HG03103 (cell line): ENCODE measurements around the gene ATP4B.

Experiments used
- ATAC-seq: cut with Tn5 transposase; IDR thresholded peaks from one replicate; pipeline ENCODE4 v1.9.1; 2021; ENCODE audit warnings: low read depth; ENCODE audit not compliant: unreplicated experiment

ATP4B gene

DNA sequence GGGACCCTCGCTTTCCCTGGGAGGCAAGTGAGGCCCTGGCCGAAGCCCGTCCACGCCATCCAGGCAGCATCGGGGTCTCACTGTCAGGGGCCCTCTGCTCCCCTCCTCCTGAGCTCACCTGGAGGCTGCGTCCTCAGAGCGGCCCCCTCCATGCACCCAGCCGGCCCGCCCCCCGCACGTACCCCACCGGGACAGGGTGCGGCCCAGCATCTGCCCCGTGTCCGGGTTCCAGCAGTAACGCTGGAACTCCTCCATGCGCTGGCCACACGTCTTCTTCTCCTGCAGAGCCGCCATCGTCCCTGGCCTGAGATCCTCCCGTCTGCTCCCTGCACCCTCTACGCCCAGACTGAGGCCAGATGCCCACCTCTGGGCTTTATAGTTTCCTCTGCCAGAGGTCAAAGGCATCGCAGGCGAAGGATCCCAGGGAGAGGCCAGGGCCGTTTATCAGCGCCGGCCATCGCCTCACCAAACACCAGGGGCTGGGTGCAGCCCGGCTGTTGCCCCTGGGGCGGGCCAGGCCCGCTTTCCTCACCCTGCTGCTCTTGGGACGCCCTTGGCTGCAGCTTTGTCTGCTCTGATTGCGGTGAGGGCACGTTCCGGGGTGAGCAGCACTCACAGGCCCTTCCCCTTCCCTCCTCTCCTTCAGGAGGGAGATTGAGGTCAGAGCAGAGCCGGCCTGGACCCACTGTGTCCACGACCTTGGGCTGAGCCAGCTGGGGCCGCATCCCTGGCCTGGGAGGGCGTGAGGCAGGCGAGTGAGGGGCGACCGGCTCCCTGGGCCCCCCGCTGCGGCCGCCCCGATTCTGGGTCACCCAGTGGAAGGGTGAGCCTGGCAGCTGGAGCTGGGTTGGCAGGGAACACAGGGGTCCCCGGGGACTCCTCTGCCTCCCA is at the start of gene ATP4B:
TSS of gene ATP4B (minus strand) at position 348 of the 891 bp plus-strand sequence. CDS start at position 294, 54 bp downstream.
- no peak for ATAC-seq

DNA sequence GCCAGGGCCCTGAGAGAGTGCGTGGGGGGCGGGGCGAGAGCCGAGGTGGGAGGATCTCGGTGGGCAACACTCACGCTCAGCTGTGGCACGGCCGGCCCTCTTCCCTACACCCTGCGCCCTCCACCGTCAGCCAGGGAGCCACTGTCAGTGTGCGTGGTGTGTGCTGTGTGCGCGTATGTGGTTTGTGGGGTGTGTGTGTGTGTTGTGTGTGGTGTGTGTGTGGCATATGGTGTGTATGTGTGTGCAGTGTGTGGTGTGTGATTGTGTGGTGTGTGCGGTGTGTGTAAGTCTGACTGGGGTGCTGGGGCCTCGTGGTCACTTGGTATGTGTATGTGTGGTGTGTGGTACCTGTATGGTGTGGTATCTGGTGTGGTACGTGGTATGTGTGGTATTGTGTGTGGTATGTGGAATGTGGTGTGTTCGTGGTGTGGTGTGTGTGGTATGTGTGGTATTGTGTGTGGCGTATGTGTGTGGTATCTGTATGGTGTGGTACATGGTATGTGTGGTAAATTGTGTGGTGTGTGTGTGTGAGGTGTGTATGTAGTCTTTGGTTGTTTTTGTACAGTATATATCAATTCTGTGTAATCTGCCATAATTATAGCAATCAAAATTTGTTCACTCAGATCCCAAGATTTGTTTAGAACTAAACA is 14.1 kb upstream of the ATP4B start:
- ATAC-seq = no peak

DNA sequence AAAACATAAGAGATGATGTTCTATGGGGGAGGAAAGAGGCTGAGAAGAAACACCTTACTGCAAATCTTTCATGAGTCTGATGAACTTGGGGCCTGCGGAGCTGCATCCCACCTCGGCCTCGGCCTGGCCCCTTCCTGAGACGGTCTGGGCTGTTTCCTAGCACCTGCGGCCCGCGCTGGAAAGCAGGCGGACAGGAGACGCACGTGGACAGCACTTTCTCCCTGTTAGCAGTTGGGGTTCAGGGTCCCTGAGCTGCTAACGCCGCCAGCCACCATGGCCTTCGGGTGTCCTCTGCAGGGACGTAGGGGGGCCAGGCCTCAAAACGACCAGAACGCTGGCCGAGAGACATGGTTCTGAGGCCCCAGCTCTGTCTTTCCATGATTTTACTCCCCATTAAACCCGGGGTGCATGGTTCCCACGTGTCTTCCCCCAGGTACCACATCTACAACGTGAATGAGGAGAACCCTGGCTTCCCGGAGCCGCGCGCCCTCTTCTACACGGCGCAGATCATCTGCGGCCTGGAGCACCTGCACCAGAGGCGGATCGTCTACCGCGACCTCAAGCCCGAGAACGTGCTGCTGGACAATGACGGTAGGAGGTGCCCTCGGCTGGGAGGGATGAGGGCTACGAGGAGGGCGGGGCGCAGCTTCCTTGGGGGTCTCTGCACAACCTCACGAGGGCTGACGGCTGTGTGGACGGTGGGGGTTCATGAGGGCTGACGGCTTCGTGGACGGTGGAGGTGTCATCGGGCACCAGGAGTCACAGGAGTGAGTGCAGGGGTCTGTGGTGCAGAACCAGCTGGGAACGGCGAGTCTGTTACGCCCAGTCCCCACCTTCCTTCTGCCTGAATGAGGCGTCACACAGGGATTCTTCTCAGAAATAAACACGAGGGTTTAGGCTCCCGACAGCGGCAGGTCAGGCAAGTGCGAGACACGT is 13.3 kb upstream of the ATP4B start:
- no peak for ATAC-seq

DNA sequence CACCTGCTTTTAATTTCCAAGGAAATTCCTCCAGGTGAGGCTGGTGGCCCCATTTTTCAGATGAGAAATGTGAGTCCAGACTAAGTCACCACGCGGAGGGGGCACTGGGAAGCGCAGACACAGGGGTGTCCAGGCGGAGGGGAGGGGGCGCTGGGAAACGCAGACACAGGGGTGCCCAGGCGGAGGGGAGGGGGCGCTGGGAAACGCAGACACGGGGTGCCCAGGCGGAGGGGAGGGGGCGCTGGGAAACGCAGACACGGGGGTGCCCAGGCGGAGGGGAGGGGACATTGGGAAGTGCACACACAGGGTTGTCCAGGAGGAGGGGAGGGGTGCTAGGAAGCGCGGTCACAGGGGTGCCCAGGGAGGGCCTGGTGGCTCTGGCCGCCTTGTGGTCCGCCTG is 12.5 kb upstream of the ATP4B start:
- no peak for ATAC-seq

DNA sequence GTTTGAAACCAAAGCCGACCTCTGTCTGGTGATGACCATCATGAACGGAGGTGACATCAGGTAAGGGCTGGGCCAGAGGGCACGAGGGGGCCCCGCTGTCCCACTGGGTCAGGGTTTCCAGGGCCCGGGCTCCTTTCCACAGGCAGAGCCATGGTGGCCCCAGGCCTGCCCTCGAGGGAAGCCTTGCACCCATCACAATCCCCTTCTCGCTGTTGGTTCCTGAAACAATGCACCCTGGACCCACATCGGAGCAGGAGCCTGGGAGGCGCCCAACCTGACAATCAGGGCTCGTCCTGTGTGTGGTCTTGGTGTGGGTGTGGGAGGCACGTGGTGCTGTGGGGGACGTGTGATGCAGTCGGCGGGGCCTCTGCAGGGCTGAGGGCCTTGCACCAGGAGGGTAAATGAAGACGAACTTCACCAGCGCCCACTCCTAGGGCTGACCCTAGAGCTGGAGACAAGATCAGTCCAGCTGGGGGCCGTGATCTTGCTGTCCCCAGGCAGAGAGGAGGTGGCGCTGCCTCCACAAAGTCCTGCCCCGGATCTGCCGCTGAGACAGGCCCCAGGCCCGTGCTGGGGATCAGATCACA is 11.8 kb upstream of the ATP4B start:
- no peak for ATAC-seq

DNA sequence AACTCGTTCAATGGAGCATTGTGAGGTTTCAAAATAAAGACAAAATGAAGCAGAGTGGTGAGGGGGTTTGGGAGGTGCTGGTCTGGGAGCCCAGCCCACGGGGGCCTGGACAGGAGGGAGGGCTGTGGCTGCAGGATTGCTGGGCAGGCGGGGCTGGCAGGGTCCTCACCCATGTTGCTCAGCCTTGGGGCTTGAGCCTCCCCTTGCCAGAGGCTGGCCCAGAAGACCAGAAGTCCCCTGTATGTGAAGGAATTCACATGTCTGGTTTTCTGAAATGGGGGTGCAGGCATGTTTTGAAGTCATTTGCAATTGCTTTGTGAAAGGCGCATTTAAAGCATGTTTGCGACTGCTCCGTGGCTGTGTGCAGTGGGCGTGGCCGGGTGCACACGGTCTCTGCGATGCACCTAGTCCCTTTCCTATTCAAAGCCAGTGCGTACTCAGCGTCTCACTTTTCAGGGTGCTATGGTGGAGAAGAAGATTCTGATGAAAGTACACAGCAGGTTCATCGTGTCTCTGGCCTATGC is 11.3 kb upstream of the ATP4B start:
- no peak for ATAC-seq

DNA sequence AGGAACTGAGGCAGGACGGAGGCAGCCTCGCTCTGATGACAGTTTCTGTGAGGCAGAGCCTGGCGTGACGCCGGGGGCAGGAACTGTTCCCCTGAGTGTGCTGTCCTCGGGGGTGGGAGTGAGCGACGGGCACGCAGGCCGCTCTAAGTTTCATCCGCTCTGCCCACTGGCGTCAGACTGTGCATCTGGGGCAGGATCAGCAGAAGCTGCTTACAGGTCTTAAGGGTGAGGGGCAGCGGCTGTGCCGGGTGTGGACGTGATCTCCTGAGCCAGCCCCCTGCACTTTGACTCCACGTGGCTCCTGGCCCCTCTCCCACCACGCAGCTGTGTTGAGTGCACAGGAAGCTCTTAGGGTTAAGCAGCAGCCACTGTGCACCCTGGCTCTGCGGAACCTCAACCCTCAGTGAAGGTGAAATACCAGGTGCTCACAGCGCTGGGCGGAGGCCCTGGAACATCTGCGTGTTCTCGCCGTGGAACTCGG is 10.5 kb upstream of the ATP4B start:
- ATAC-seq = no peak

DNA sequence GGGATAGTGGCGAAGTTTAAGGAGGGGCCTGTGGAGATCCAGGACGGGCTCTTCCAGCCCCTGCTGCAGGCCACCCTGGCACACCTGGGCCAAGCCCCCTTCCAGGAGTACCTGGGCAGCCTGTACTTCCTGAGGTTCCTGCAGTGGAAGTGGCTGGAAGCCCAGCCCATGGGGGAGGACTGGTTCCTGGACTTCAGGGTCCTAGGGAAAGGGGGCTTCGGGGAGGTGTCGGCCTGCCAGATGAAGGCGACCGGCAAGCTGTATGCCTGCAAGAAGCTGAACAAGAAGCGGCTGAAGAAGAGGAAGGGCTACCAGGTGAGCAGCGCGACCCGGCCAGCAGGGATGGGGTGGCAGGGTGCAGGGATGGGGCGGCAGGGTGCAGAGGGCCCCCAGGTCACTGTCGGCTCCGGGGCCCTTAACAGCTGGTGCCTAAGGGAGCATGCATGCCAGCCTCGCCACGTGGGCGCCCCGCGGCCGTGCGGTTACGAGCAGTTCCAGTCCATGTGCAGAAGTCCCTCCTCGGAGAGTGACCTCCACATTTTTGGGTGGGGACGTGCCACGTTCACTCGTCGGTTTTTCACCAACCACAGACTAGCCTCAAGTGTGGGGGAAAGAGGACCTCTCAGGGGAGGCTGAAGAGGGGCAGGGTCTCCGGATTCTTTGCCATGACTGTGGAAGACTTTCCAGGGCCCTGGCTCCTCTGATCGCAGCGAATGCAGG is 9.9 kb upstream of the ATP4B start:
- ATAC-seq = no peak

DNA sequence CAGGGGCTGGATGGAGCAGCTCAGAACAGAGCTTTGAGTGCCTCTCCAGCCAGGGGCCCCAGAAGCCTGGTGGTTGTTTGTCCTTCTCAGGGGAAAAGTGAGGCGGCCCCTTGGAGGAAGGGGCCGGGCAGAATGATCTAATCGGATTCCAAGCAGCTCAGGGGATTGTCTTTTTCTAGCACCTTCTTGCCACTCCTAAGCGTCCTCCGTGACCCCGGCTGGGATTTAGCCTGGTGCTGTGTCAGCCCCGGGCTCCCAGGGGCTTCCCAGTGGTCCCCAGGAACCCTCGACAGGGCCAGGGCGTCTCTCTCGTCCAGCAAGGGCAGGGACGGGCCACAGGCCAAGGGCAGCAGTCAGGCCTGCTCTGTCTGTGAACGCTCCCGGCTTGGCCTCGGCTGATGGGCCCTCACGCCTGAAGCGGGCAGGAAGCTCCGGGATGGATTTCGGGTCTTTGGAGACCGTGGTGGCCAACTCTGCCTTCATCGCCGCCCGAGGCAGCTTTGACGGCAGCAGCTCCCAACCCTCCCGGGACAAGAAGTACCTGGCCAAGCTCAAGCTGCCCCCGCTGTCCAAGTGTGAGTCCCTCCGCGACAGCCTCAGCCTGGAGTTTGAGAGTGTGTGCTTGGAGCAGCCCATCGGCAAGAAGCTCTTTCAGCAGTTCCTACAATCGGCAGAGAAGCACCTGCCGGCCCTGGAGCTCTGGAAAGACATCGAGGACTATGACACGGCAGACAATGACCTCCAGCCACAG is 9.1 kb upstream of the ATP4B start, which contains the start of gene GRK1:
TSS of gene GRK1 (plus strand) at position 269 of the 751 bp plus-strand sequence. CDS start at position 437, 168 bp downstream.
- ATAC-seq = no peak

DNA sequence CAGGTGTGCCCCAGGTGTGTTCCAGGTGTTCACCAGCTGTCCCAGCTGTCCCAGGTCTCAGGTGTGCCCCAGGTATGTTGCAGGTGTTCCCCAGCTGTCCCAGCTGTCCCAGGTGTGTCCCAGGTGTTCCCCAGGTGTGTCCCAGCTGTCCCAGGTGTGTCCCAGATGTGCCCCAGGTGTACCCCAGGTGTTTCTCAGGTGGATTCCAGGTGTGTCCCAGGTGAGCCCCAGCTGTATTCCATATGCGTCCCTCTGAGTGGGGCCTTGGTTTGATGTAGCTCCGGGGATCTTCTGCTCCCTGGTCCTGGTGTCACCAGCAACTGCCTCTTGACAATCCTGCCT is 8.3 kb upstream of the ATP4B start:
- no peak for ATAC-seq

DNA sequence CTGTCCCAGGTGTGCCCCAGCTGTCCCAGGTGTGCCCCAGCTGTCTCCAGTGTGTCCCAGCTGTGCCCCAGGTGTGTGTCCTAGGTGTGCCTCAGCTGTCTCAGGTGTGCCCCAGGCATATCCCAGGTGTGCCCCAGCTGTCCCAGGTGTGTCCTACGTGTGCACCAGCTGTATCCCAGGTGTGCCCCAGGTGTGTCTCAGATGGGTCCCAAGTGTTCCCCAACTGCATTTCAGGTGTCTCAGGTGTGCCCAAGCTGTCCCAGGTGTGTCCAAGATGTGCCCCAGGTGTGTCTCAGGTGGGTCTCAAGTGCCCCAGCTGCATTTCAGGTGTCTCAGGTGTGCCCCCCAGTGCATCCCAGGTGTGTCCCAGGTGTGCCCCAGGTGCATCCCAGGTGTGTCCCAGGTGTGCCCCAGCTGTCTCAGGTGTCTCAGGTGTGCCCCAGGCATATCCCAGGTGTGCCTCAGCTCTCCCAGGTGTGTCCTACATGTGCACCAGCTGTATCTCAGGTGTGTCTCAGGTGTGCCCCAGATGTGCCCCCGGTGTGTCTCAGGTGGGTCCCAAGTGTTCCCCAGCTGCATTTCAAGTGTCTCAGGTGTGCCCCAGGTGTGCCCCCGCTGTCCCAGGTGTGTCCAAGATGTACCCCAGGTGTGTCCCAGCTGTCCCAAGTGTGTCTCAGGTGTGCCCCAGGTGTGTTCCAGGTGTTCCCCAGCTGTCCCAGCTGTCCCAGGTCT is 7.8 kb upstream of the ATP4B start:
- ATAC-seq = no peak

DNA sequence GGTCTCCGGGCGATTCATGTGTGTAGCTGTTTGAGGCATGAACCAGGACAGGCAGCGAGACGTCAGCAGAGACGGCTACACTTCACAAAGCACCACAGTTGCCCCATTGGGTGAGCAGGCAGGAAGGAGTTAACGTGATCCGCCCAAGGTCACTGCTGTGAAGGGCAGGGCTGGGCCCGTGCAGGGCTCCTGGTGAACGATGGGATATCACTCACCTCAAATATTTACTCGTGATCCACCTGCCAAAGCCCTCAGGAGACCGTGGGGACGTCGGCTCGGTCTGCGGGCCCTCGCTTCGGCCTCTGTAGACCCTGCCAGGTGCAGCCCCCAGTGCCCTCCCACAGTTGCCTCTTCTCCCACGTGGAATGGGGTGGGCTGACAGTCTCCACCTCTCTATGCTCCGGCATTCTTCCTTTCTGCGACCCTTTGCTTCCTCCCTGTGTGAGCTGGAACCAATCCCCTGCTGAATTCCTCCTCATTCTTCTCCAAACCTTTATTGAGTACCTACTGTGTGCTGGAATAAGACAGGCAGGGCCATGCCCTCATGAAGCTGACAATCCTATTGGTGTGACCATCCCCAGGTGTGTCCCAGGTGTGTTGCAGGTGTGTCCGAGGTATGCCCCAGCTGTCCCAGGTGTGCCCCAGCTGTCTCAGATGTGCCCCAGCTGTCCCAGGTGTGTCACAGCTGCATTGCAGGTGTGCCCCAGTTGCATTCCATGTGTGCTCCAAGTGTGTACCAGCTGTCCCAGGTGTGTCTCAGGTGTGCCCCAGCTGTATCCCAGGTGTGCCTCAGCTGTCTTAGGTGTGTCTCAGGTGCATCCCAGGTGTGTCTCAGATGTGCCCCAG is 7.0 kb upstream of the ATP4B start:
- no peak for ATAC-seq

DNA sequence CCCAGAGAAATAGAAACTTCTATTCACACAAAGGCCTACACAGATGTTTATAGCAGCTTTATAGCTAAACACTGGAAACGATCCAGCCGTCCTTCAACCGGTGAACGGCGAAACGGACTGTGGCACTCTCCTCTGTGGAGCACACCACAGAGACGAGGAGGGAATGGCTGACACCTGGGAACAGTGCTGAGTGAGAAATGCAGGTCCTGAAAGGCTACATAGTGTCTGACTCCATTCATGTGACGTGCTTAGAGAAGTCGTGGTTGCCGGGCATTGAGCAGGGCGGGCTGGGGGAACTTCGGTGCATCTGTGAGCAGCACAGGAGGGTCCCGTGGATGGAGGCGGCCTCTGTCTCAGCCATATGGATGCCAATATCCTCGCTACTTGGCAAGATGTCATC is 5.9 kb upstream of the ATP4B start:
- ATAC-seq = no peak

DNA sequence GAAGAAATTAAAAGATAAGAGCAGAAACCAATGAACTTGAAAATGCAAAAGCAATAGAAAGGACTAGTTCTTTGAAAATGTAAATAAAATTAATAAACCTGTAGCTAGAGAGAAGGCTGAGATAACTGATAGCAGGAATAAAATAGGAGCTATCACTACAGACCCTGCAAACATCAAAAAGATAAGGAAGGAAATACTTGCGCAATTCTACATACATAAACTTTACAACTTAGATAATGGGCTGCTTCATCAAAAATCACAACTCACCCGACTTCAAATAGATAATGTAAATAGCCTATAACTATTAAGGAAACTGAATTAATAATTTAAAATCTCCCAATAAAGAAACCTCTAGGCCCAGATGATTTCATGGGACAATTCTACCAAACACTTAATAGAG is 3.5 kb upstream of the ATP4B start:
- no peak for ATAC-seq

DNA sequence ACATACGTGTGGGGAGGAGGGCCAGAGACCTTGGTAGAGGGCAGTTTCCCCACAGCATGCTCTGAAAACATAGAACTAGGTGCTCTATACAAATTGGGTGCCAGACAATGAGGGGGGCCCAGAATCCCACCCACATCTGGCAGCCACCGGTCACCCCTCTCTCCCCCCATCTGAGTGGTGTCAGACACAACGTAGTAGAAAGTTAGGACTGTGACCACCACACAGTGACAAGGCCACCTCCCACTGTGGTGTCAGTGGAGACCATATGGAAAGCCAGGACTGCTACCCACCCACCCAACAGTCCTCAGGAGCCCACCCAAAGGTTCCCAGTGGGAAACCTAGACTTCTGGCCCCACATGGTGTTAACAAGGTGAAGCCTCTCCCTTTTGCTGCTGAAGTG is 2.1 kb upstream of the ATP4B start:
- no peak for ATAC-seq

DNA sequence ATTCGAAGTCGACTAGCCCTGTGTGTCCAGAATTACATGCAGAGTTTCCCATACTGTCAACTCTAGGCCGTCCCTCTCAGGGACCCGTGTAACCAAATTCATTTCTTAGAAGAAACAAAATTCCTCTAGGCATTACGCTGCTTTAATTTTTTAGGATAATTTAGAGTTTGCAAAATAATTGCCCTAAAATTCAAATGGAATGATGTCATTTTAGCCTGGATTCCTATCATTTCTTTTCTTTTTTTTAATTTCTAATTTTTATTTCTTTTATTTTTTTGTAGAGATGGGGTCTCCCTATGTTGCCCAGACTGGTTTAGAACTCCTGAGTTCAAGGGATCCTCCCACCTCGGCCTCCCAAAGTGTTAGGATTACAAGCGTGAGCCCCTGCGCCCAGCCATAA is 1.3 kb upstream of the ATP4B start:
- no peak for ATAC-seq

DNA sequence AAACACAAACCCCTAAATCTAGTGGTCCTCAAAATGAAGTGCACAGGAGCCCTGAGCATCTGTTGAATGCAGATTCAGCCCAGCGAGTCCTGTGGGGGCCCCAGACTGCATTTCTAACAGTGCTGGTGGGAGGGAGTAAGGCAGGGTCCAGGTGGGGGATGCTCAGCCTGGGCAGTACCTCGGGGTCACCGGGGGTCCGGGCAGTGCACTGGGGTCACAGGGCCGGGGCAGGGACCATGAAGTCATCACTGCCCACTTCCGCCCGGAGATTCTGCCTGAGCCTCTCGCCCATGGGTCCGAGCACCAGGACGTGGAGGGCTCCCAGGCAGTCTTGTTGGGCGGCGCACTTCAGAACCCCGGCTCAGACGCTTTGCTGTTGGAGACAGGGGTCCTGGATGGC is 838 bp upstream of the ATP4B start:
- no peak for ATAC-seq
